MCF 10A (cell line): Measurements from ENCODE around the gene ERBB3. TPM values are rescaled to one million over a fixed set of nuclear protein-coding genes. Genes with fewer than 3 reads are reported as not detected.
A peak's percentile ranks its signal among the peaks of the same experiment; 100 is the strongest.
"Not testable (repeated sequence)": the region's sequence is repeated elsewhere in the genome, so short reads cannot be mapped to it uniquely, and the experiment has no call there.

Experiments used
- BruUV-seq: library from RNA; stranded (reverse); fragments of 400-500 nt; replicated peaks from 2 replicates; lab custom pipeline; 2021; lab: Mats Ljungman, UMichigan
- CTCF ChIA-PET: fragments of 300-600 bp; sonication (Branson Sonifier 250); formaldehyde crosslinking; extraction: SDS; loops from one replicate; lab custom pipeline; 2021; ENCODE audit warnings: antibody characterized with exemption, inconsistent platforms; lab: Yijun Ruan, JAX
- POLR2A ChIA-PET: fragments of 300-600, 350-650 bp; sonication (Branson Sonifier 250); formaldehyde crosslinking; extraction: SDS; loops from one replicate; lab custom pipeline; 2020; ENCODE audit warnings: antibody characterized with exemption, inconsistent platforms; lab: Yijun Ruan, JAX
- DNase-seq: peaks from one replicate; pipeline ENCODE4 v3.0.0-alpha.2; 2018; ENCODE audit not compliant: unreplicated experiment
- H3K27ac Mint-ChIP-seq: one replicate; pipeline ENCODE4 v1.8.0; 2022; ENCODE audit warnings: mild to moderate bottlenecking, low read depth, mixed read lengths; ENCODE audit not compliant: unreplicated experiment
- H3K27me3 Mint-ChIP-seq: one replicate; pipeline ENCODE4 v1.8.0; 2022; ENCODE audit warnings: mixed read lengths; ENCODE audit not compliant: insufficient read depth, unreplicated experiment
- H3K36me3 Mint-ChIP-seq: one replicate; pipeline ENCODE4 v1.8.0; 2022; ENCODE audit warnings: mild to moderate bottlenecking, moderate library complexity, mixed read lengths; ENCODE audit not compliant: insufficient read depth, unreplicated experiment
- H3K4me1 Mint-ChIP-seq: one replicate; pipeline ENCODE4 v1.8.0; 2022; ENCODE audit warnings: mixed read lengths; ENCODE audit not compliant: insufficient read depth, unreplicated experiment
- H3K4me3 Mint-ChIP-seq: one replicate; pipeline ENCODE4 v1.8.0; 2022; ENCODE audit warnings: mild to moderate bottlenecking, moderate library complexity, mixed read lengths; ENCODE audit not compliant: unreplicated experiment
- H3K9me3 Mint-ChIP-seq: one replicate; pipeline ENCODE4 v1.8.0; 2022; ENCODE audit warnings: mixed read lengths; ENCODE audit not compliant: unreplicated experiment
- intact Hi-C: fragments of 100-400 bp; cut with micrococcal nuclease; formaldehyde crosslinking; loops from 2 replicates; pipeline ENCODE4 v1.14.1; 2022
- total RNA-seq: library from RNA; stranded (reverse); gene quantifications from 2 replicates; pipeline ENCODE4 v1.2.3, GENCODE V29; 2022
- TF ChIP-seq, protein P1 (sequence below): fragments of 200-600 bp; IDR thresholded peaks from one replicate; pipeline ENCODE4 v1.8.0; 2022; ENCODE audit warnings: antibody characterized with exemption, mild to moderate bottlenecking; ENCODE audit not compliant: unreplicated experiment

ERBB3 gene
- total RNA-seq, 1 experiment from 2014 or later = 3.7 TPM

DNA sequence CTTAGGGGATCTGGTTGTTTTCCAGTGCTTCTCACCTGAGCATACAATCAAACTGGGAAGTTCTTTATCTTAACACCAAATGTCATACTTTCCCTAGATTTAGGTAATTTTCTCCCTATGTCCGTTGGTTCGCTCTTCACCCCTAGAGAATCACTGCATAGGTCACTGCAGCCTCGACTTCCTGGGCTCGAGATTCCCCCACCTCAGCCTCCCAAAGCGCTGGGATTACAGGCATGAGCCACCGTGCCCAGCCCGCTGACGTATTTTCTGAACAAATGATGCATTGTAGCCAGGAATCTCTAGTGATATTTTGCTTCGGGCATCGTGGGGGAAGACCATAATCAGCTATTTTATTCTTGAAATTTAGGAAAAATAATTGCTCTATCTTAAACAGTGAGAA lies 35.4 kb downstream of the ERBB3 start:
- BruUV-seq = no TSS peak
- Mint-ChIP-seq H3K4me1 (peaks cover 24% of the 10 kb centered on the region), H3K4me3 (peak overlapping the region; percentile 95), H3K36me3 (peaks cover 71% of the 10 kb centered on the region), H3K27me3 (no peaks in the 10 kb centered on the region), H3K9me3 (no peaks in the 10 kb centered on the region), H3K27ac (peak overlapping the region; percentile 100)
- POLR2A ChIA-PET = interaction anchor here (0.5 to 6.7 kb wide), 23 partner anchors 9 to 557 kb away, joined by 3 to 249 read pairs (median 4); partner anchors contain the start of genes DNAJC14, ERBB3, ESYT1 and MYL6
- TF ChIP-seq, protein P1, sequence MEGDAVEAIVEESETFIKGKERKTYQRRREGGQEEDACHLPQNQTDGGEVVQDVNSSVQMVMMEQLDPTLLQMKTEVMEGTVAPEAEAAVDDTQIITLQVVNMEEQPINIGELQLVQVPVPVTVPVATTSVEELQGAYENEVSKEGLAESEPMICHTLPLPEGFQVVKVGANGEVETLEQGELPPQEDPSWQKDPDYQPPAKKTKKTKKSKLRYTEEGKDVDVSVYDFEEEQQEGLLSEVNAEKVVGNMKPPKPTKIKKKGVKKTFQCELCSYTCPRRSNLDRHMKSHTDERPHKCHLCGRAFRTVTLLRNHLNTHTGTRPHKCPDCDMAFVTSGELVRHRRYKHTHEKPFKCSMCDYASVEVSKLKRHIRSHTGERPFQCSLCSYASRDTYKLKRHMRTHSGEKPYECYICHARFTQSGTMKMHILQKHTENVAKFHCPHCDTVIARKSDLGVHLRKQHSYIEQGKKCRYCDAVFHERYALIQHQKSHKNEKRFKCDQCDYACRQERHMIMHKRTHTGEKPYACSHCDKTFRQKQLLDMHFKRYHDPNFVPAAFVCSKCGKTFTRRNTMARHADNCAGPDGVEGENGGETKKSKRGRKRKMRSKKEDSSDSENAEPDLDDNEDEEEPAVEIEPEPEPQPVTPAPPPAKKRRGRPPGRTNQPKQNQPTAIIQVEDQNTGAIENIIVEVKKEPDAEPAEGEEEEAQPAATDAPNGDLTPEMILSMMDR = no peak
- peak; percentile 33 for DNase-seq
- CTCF ChIA-PET = interaction anchor here (0.6 to 1.7 kb wide), 4 partner anchors 10 to 229 kb away, joined by 3 to 8 read pairs (median 6); no protein-coding TSS in a partner anchor
- intact Hi-C loops = loop anchor here (5.0 kb wide), 2 partner anchors 37 to 352 kb away; partner anchors contain the start of genes MYL6B and SPRYD4

DNA sequence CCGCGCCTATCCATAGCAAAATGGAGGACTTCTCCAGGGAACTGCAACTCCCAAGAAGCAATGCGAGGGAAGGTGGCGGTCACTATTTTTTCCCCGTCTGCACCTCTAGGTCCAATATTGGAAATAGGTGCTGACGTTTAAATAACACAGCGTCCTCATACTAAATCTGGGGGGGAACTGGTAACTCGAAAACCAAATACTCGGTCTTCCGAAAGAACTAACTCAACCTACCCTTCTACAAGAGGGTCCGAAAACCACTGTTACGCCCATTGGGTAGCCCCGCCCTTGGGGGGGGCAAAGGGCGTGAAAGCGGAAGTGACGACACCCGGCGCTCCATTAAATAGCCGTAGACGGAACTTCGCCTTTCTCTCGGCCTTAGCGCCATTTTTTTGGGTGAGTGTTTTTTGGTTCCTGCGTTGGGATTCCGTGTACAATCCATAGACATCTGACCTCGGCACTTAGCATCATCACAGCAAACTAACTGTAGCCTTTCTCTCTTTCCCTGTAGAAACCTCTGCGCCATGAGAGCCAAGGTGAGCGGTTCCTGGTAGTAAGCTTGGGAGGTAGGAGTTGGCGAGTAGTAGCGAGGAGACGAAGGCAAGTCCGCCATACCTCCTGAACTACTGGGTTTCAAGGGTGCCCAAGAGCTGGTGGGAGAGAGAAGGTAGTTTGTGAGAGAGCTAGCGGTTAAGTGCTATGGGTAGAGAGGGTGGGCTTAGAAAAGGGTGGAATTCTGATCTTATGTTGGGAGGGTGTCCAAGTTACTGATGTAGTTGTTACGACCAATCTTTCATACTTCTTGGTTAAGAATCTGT lies 36.5 kb downstream of the ERBB3 start, which contains the start of gene RPL41:
RPL41 (plus strand) TSS at position 367 of the 815 bp plus-strand sequence.
- Mint-ChIP-seq H3K9me3 (no peaks in the 10 kb centered on the region), H3K36me3 (peaks cover 59% of the 10 kb centered on the region), H3K4me1 (peaks cover 18% of the 10 kb centered on the region), H3K27ac (peak within 1 kb of the TSS; percentile 100), H3K4me3 (peak within 1 kb of the TSS; percentile 95), H3K27me3 (no peaks in the 10 kb centered on the region)
- no TSS peak for BruUV-seq
- DNase-seq = peak; percentile 96
- intact Hi-C loops = loop anchor here (1.0 to 5.0 kb wide), 5 partner anchors 36 to 351 kb away; partner anchors contain the start of genes MYL6B, SPRYD4 and SUOX
- CTCF ChIA-PET = interaction anchor here (0.7 to 3.8 kb wide), 10 partner anchors 8 to 152 kb away, joined by 3 to 57 read pairs (median 6); partner anchors contain the start of genes ANKRD52, PA2G4 and SMARCC2
- TF ChIP-seq, protein P1 = no peak
- POLR2A ChIA-PET = interaction anchor here (0.6 to 6.7 kb wide), 34 partner anchors 10 to 971 kb away, joined by 3 to 249 read pairs (median 5); partner anchors contain the start of genes CNPY2, DNAJC14, ERBB3 and ESYT1

DNA sequence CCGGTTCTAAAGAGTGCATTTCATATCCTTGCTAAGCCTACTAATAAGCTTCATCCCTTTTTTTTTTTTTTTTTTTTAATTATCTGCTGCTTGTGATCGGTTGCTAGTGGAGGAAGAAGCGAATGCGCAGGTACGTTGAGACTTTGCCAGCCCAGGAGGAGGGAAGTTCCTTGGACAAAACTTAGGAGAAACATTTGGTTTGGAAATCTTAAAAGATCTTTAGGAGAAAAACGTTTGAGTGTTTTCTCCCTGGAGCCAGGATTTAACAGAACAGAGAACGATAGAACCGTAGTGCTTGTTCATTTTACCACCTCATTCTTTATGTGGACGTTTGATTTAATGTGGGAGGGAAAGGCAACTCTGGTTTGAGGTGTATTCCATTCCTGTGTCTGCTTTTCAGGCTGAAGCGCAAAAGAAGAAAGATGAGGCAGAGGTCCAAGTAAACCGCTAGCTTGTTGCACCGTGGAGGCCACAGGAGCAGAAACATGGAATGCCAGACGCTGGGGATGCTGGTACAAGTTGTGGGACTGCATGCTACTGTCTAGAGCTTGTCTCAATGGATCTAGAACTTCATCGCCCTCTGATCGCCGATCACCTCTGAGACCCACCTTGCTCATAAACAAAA lies 37.2 kb downstream of the ERBB3 start:
- POLR2A ChIA-PET = interaction anchor here (0.6 to 6.7 kb wide), 36 partner anchors 11 to 971 kb away, joined by 3 to 249 read pairs (median 6); partner anchors contain the start of genes ANKRD52, CNPY2, DNAJC14 and ERBB3
- CTCF ChIA-PET = interaction anchor here (0.6 to 3.8 kb wide), 13 partner anchors 7 to 1237 kb away, joined by 3 to 57 read pairs (median 5); partner anchors contain the start of genes ANKRD52, ESYT1, PA2G4 and RNF41

More for the DNA sequence above, 37.2 kb downstream of the ERBB3 start:
- not testable (repeated sequence) for H3K9me3 Mint-ChIP-seq, DNase-seq, H3K27me3 Mint-ChIP-seq
- intact Hi-C loops = loop anchor here (2.0 to 5.0 kb wide), 3 partner anchors 35 to 350 kb away; partner anchors contain the start of genes MYL6B, SPRYD4 and SUOX
- peaks cover 18% of the 10 kb centered on the region for H3K4me1 Mint-ChIP-seq
- H3K27ac Mint-ChIP-seq = peak overlapping the region; percentile 100
- BruUV-seq = TSS peak; percentile 91
- peaks cover 52% of the 10 kb centered on the region for H3K36me3 Mint-ChIP-seq
- peak overlapping the region; percentile 95 for H3K4me3 Mint-ChIP-seq
